22Rv1 (cell line): ENCODE measurements around the gene STRAP.

Experiments used
- CTCF ChIP-seq: fragments of 450-650 bp; IDR thresholded peaks from 2 replicates; pipeline ENCODE4 v1.5.1; 2017; ENCODE audit warnings: mild to moderate bottlenecking
- ZFX ChIP-seq: fragments of 450-650 bp; IDR thresholded peaks from 2 replicates; pipeline ENCODE4 v1.6.1; 2017; ENCODE audit warnings: antibody characterized with exemption, borderline replicate concordance

- TF ChIP-seq CTCF (no peak), ZFX (no peak)
Observed at GRCh38 chr12:15851919-15852318, 30.3 kb upstream of the STRAP start.
